H54 (cell line): ENCODE data around the gene ARHGAP44.

Source experiments
- DNase-seq: peaks from one replicate; pipeline ENCODE4 v3.0.0; 2011; ENCODE audit warnings: low spot score, mixed read lengths; ENCODE audit not compliant: insufficient read length
- FAIRE-seq: peaks from 3 replicates; lab custom pipeline; 2011; peaks lifted over from hg19 to GRCh38; lab: Jason Lieb, UNC
- POLR2A ChIP-seq: IDR thresholded peaks from 2 replicates; pipeline ENCODE4 v1.6.1; 2011; ENCODE audit warnings: low read depth, mild to moderate bottlenecking, low read length

ARHGAP44 gene

GRCh38 chr17:13030056-13030455, 240.8 kb downstream of the ARHGAP44 start:
- TF ChIP-seq POLR2A: no peak
- FAIRE-seq: no peak
- DNase-seq: no peak

GRCh38 chr17:13030459-13031300, 241.4 kb downstream of the ARHGAP44 start:
- DNase-seq (peak; percentile 35), FAIRE-seq (peak; percentile 57)
- TF ChIP-seq POLR2A: no peak

GRCh38 chr17:13031718-13032350, 242.5 kb downstream of the ARHGAP44 start:
- FAIRE-seq (no peak), DNase-seq (peak; percentile 43)
- no peak for TF ChIP-seq POLR2A

GRCh38 chr17:13035420-13035819, 246.1 kb downstream of the ARHGAP44 start:
- TF ChIP-seq POLR2A: no peak
- DNase-seq: no peak
- FAIRE-seq: no peak

GRCh38 chr17:13036751-13037150, 247.5 kb downstream of the ARHGAP44 start:
- TF ChIP-seq POLR2A: no peak
- FAIRE-seq (no peak), DNase-seq (no peak)

- DNase-seq (no peak), FAIRE-seq (no peak)
- no peak for TF ChIP-seq POLR2A
Measured at GRCh38 chr17:13038931-13039665, 249.8 kb downstream of the ARHGAP44 start.
